ENCODE measurements around the gene MCCC2.

- TF ChIP-seq CTCF (IDR thresholded peaks at IDR 0.05; ENCODE audit: poor library complexity) (no peak), EZH2phosphoT487 (IDR thresholded peaks at IDR 0.05; ENCODE audit: low read depth, severe bottlenecking, unreplicated experiment) (no peak)
Measured at GRCh38 chr5:71600783-71601182, 13.6 kb downstream of the MCCC2 start.

Data from hepatocyte (in vitro differentiated cells).